ENCODE results near the gene FUCA1.

GRCh38 chr1:23838401-23838866 is 29.7 kb downstream of the FUCA1 start:
- no peak for TF ChIP-seq CTCF (IDR thresholded peaks at IDR 0.05)
- no peak for TF ChIP-seq POLR2A (IDR thresholded peaks at IDR 0.05)

All from gastroesophageal sphincter (tissue), 3 donors.